OCI-LY3 (cell line): ENCODE measurements around the gene TNS1.

Experiments
- EZH2phosphoT487 ChIP-seq: fragments of 200-600 bp; shearing (Covaris generic); IDR thresholded peaks from 2 replicates; pipeline ENCODE4 v1.6.1; 2018; ENCODE audit warnings: antibody characterized with exemption, mixed run types, low read depth
- TF ChIP-seq, protein P1 (sequence below): fragments of 200-600, 300-600 bp; sonication (generic); IDR thresholded peaks from 2 replicates; pipeline ENCODE4 v1.5.1; 2014; ENCODE audit warnings: antibody characterized with exemption, low read length, low read depth

DNA sequence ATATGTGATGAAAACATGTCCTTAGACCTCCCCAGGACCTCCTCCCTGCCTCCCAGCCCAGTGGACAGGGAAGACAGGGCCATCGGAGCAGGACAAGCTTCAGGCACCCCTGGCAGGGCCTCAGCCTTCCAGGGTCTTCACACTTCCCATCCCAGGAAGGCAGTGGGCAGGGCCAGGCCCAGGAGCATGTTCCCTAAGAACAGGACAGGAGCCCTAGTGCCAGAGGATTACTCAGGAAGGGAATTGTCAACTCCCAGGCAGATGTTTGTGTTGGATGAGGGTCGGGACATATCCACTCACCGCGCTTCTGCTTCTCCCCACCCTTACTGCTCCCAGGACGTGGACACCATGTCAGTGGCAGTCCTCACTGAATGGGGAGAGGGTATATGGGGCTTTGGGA, 138.9 kb downstream of the TNS1 start:
- TF ChIP-seq, protein P1, sequence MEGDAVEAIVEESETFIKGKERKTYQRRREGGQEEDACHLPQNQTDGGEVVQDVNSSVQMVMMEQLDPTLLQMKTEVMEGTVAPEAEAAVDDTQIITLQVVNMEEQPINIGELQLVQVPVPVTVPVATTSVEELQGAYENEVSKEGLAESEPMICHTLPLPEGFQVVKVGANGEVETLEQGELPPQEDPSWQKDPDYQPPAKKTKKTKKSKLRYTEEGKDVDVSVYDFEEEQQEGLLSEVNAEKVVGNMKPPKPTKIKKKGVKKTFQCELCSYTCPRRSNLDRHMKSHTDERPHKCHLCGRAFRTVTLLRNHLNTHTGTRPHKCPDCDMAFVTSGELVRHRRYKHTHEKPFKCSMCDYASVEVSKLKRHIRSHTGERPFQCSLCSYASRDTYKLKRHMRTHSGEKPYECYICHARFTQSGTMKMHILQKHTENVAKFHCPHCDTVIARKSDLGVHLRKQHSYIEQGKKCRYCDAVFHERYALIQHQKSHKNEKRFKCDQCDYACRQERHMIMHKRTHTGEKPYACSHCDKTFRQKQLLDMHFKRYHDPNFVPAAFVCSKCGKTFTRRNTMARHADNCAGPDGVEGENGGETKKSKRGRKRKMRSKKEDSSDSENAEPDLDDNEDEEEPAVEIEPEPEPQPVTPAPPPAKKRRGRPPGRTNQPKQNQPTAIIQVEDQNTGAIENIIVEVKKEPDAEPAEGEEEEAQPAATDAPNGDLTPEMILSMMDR: no peak
- no peak for TF ChIP-seq EZH2phosphoT487
